Left lung (tissue), 10 donors: ENCODE data around the gene ATP2B1. TPM values are rescaled to one million over a fixed set of nuclear protein-coding genes. Genes with fewer than 3 reads are reported as not detected.

Experiments
- ATAC-seq: fragments of 200-7000 bp; cut with Tn5 transposase; one replicate; pipeline ENCODE4 v1.9.1; 2020; ENCODE audit warnings: moderate library complexity
- DNase-seq, 4 donors: peaks; one replicate each; pipeline ENCODE4 v3.0.0-alpha.2; 2013 to 2020
- H3K27ac ChIP-seq, 2 donors: fragments of 200-600 bp; sonication (generic) in 1 of 2; one replicate each; pipeline versions ENCODE4 v1.5.0 to v1.8.0; 2020 to 2021
- H3K27me3 ChIP-seq, 2 donors: fragments of 200-600 bp; sonication (generic) in 1 of 2; one replicate each; pipeline versions ENCODE4 v1.5.0 to v1.8.0; 2020 to 2021
- H3K36me3 ChIP-seq, 2 donors: fragments of 200-600 bp; sonication (generic) in 1 of 2; one replicate each; pipeline versions ENCODE4 v1.5.0 to v1.8.0; 2020 to 2021
- H3K4me1 ChIP-seq, 2 donors: fragments of 200-600 bp; one replicate each; pipeline ENCODE4 v1.8.0; 2021
- H3K4me3 ChIP-seq, 2 donors: fragments of 200-600 bp; sonication (generic) in 1 of 2; one replicate each; pipeline versions ENCODE4 v1.5.0 to v1.8.0; 2020 to 2021; ENCODE audit warnings: mild to moderate bottlenecking in 1 of 2
- H3K9me3 ChIP-seq, 2 donors: fragments of 200-600 bp; sonication (generic) in 1 of 2; one replicate each; pipeline versions ENCODE4 v1.5.0 to v1.8.0; 2020 to 2021
- CTCF ChIP-seq, 2 donors: fragments of 200-600 bp; sonication (generic) in 1 of 2; IDR thresholded peaks; one replicate each; pipeline versions ENCODE4 v1.5.0 to v1.8.0; 2021; ENCODE audit warnings: antibody characterized with exemption in 2 of 2
- intact Hi-C, 2 donors: fragments of 100-400 bp; cut with DNase I; formaldehyde crosslinking; loops; one replicate each; pipeline versions ENCODE4 v1.11.2 to v1.14.2; 2022
- polyA plus RNA-seq, 6 donors: library from polyadenylated mRNA; unstranded; fragments of 120-200 nt; gene quantifications; one replicate each; pipeline ENCODE4 v1.2.1, GENCODE V29; 2013; ENCODE audit not compliant: insufficient read length in 6 of 6
- total RNA-seq, 2 donors: library from RNA; stranded (reverse); fragmentation: NEBNext Ultra II Directional; extraction: Animal tissue kit (Norgen Biotek cat#: 25700); gene quantifications; one replicate each; pipeline ENCODE4 v1.2.1, GENCODE V29; 2021
- donor health status: DM: no; HTN: yes; CAD: no.
- donor health status: DM: no; HTN: no; CAD: no.

The ATP2B1 gene
- total and polyA plus RNA-seq, 8 donors: 29.4 to 96.6 (median 88.7) TPM

- Histone ChIP-seq H3K4me3 (no peak overlapping the region), H3K4me1 (peaks cover 0 to 8% of the 10 kb centered on the region in 2 donors), H3K27me3 (no peaks in the 10 kb centered on the region), H3K9me3 (no peaks in the 10 kb centered on the region), H3K36me3 (peaks cover 0 to 10% of the 10 kb centered on the region in 2 donors), H3K27ac (no peak overlapping the region)
- ATAC-seq (peak; percentile 86), DNase-seq (no peak)
- intact Hi-C loops: no loop called here
- TF ChIP-seq CTCF (IDR thresholded peaks at IDR 0.05): no peak
These were observed 60.3 kb downstream of the ATP2B1 start for GRCh38 chr12:89648211-89648930.

- Histone ChIP-seq H3K27me3 (no peaks in the 10 kb centered on the region), H3K27ac (no peak overlapping the region), H3K36me3 (peaks cover 0 to 25% of the 10 kb centered on the region in 2 donors), H3K4me1 (peaks cover 0 to 8% of the 10 kb centered on the region in 2 donors), H3K4me3 (no peak overlapping the region), H3K9me3 (no peaks in the 10 kb centered on the region)
- intact Hi-C loops: no loop called here
- ATAC-seq (no peak), DNase-seq (no peak)
- no peak for TF ChIP-seq CTCF (IDR thresholded peaks at IDR 0.05)
These were observed 63.2 kb downstream of the ATP2B1 start for GRCh38 chr12:89645434-89645833.

- peaks cover 0 to 16% of the 10 kb centered on the region in 2 donors for H3K36me3 ChIP-seq
These were observed 65.7 kb downstream of the ATP2B1 start for GRCh38 chr12:89642959-89643358.

DNA sequence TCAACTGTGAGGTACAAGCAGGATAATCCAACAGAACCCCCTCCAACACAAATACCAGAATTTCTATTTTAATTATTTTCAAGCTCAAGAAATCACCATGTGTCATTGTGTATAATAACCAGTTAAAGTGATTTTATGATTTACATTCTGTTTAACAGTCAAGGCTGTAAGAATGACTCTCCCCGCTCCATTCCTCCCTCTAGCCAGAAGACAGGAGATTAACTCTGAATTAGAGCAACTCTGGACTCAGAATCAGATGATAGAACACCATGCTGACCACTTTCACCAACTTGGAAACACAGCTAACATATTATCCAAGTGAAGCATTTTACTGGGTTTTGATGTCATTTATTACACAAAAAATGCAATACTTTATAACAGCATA lies 71.9 kb downstream of the ATP2B1 start:
- intact Hi-C loops: no loop called here
- H3K27ac ChIP-seq: no peak overlapping the region
- H3K27me3 ChIP-seq: no peaks in the 10 kb centered on the region
- peaks cover 0 to 32% of the 10 kb centered on the region in 2 donors for H3K36me3 ChIP-seq
- H3K9me3 ChIP-seq: no peaks in the 10 kb centered on the region
- DNase-seq (no peak), ATAC-seq (no peak)
- no peak overlapping the region for H3K4me3 ChIP-seq
- TF ChIP-seq CTCF (IDR thresholded peaks at IDR 0.05): no peak
- H3K4me1 ChIP-seq: no peaks in the 10 kb centered on the region

More at GRCh38 chr12:89642959-89643358, 65.7 kb downstream of the ATP2B1 start:
- Histone ChIP-seq H3K4me1 (no peaks in the 10 kb centered on the region), H3K4me3 (no peak overlapping the region), H3K9me3 (no peaks in the 10 kb centered on the region), H3K27me3 (no peaks in the 10 kb centered on the region), H3K27ac (no peak overlapping the region)
- intact Hi-C loops: no loop called here
- ATAC-seq (no peak), DNase-seq (no peak)
- TF ChIP-seq CTCF (IDR thresholded peaks at IDR 0.05): no peak

DNA sequence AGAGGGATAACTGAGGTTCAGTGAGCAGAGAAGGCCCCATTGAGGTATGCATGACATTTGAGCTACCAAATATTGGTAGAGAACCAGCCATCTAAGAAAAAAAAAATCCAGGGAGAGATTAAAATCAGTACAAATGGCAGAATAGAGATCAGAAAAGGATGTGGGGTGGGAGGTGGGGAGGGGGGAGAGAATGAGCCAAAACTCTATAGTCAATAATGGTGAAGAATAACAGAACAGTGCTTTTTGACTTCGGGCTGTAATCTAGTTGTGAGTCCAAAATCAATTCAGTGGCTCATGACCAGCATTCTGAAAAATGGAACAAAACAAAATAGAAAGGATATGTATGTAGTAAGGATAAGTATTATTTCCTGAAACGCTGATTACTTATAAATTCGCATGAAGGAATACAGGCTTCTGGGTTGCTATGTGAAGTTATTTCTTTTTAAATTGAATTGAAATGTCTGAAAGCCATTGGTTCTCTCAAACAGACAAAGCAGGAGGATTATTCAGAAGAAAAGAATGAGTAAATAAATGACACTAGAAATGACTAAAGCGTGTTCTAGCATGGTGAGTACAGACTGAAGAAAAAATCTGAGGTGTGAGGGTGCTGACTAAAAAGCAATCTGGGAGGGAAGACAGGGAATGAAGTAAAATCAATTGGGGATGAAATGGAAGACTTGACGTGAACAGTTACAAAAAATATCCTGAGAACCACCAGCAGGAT lies 72.4 kb downstream of the ATP2B1 start:
- no peaks in the 10 kb centered on the region for H3K4me1 ChIP-seq
- no peak for TF ChIP-seq CTCF (IDR thresholded peaks at IDR 0.05)
- H3K4me3 ChIP-seq: no peak overlapping the region
- no peaks in the 10 kb centered on the region for H3K9me3 ChIP-seq
- ATAC-seq (no peak), DNase-seq (no peak)
- H3K27me3 ChIP-seq: no peaks in the 10 kb centered on the region
- no peak overlapping the region for H3K27ac ChIP-seq
- intact Hi-C loops: no loop called here
- H3K36me3 ChIP-seq: peaks cover 0 to 28% of the 10 kb centered on the region in 2 donors
